ES-I3 (cell line): Measurements from ENCODE around the gene SMIM15.
A peak's percentile ranks its signal among the peaks of the same experiment; 100 is the strongest.
"Not testable (repeated sequence)": the region's sequence is repeated elsewhere in the genome, so short reads cannot be mapped to it uniquely, and the experiment has no call there.

ENCODE experiments used
- H3K36me3 ChIP-seq: 2 replicates; pipeline ENCODE4 v1.6.1; 2013; ENCODE audit warnings: mild to moderate bottlenecking, low read length, control low read depth, moderate library complexity; ENCODE audit not compliant: insufficient read depth
- H3K4me1 ChIP-seq: 2 replicates; pipeline ENCODE4 v1.6.1; 2013; ENCODE audit warnings: mild to moderate bottlenecking, control low read depth, low read length; ENCODE audit not compliant: insufficient read depth
- H3K9ac ChIP-seq: 2 replicates; pipeline ENCODE4 v1.6.1; 2013; ENCODE audit warnings: low read depth, mild to moderate bottlenecking, low read length, moderate library complexity
- H3K9me3 ChIP-seq: 2 replicates; pipeline ENCODE4 v1.6.1; 2013; ENCODE audit warnings: mild to moderate bottlenecking, low read length, moderate library complexity; ENCODE audit not compliant: control insufficient read depth, insufficient read depth

Gene SMIM15, protein sequence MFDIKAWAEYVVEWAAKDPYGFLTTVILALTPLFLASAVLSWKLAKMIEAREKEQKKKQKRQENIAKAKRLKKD

DNA sequence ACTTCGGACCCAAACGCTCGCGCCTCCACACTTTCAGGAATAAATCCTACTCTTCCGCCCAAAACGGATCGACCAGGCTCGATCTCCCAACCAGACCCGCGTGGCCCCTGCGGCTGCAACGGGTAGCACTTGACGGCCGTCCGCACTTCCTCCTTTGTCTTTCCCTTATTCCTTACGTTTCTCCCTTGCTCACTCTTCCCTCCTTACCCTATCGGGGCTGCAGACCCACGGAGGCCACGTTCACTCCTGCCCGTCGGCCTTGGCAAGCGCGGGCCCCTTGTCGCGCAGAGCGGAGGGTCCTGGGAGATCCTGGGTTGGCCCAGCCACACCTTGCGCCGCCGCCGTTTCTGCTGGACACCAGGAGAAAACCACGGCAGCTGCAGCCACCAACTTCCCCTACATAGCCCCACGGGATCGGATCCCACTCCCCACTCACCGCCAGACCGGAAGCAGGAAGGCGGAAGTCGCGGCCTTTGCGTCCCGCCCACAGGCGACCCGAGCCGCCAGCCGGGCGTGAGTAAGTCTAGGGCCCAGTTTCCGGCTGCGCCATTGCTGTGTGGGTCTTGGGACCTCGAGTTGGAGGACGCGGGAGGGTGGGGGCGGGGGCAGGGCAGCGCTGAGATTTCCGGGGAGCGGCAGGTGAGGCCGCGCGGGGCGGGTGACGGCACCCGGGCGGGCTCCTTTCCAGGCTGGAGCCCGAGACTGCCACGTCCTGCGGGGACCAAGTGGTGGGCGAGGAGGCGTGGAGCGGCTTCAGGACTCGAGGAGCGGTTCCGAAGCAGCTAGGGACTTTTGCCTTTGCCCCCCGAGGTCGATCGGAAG, at the start of gene SMIM15:
SMIM15 (minus strand) TSS at position 459 of the 822 bp plus-strand sequence. CDS start 2,297 bp downstream, outside the sequence.
- Histone ChIP-seq H3K36me3 (peaks cover 8% of the 10 kb centered on the region; the same call in 1 of the 2 replicates), H3K9me3 (no peaks in the 10 kb centered on the region; the same call in 1 of the 2 replicates), H3K4me1 (no peaks in the 10 kb centered on the region), H3K9ac (peak within 1 kb of the TSS; percentile 95)

DNA sequence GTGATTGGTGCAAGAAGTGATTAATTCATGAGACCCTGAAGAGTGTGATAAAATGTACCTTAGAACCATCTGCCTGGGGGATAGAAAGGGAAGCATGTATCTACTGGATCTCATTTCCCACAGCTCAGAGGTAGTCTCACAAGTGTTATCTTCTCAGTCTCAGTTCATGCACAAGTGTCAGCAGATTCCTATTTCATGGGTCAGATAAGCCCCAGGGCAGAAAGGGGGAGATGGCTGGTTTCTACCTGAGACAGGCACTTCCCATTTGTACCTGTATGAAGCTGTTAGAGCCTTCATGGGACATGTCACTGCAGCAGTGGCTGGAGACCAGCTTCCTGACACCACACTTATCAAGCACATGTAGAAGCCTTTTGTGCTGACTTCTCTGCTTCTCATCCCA, 45.6 kb upstream of the SMIM15 start:
- Histone ChIP-seq H3K36me3 (no peaks in the 10 kb centered on the region), H3K9ac (no peak overlapping the region), H3K9me3 (no peaks in the 10 kb centered on the region; the same call in 1 of the 2 replicates), H3K4me1 (no peaks in the 10 kb centered on the region)

DNA sequence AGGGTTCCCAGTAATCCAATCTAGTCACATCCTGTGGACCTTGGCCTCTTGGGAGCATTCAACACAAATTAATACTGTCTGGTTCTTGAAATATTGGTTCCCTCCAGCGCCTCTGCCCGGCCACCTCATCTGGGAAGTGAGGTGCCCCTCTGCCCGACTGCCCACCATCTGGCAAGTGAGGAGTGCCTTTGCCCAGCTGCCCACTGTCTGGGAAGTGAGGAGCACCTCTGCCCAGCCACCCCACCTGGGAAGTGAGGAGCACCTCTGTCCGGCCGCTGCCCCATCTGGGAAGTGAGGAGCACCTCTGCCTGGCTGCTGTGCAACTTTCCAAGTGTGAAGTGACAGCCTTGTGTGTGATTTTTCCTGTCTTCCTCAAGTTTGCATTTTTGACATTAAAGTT, 42.7 kb upstream of the SMIM15 start:
- Histone ChIP-seq H3K9ac (no peak overlapping the region), H3K4me1 (no peaks in the 10 kb centered on the region), H3K36me3 (no peaks in the 10 kb centered on the region), H3K9me3 (no peaks in the 10 kb centered on the region; the same call in 1 of the 2 replicates)

DNA sequence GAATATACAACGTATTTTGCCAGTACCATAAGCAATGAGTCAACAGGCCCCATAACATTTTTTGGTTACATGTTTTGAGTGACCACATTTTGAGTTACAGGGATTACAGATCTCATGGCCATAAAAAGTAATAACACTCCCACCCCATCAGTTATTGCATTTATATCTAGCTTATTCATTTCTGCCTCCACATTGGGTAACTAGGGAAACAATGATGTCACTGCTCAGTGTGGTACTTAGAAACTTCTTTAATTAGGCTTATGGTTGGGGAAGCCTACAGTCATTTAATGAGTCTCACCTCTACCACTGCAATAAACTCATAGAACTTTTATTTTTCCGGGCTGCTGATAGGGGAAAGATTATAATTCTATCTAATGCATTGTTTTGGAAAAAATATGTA, 39.9 kb upstream of the SMIM15 start:
- H3K4me1 ChIP-seq, result no peaks in the 10 kb centered on the region
- H3K36me3 ChIP-seq, result no peaks in the 10 kb centered on the region
- H3K9ac ChIP-seq, result no peak overlapping the region
- no peaks in the 10 kb centered on the region; the same call in 1 of the 2 replicates for H3K9me3 ChIP-seq

GRCh38 chr5:61200582-61201155, 38.4 kb upstream of the SMIM15 start:
- no peaks in the 10 kb centered on the region for H3K4me1 ChIP-seq
- H3K9ac ChIP-seq, result no peak overlapping the region
- H3K36me3 ChIP-seq, result no peaks in the 10 kb centered on the region
- no peaks in the 10 kb centered on the region; the same call in 1 of the 2 replicates for H3K9me3 ChIP-seq

DNA sequence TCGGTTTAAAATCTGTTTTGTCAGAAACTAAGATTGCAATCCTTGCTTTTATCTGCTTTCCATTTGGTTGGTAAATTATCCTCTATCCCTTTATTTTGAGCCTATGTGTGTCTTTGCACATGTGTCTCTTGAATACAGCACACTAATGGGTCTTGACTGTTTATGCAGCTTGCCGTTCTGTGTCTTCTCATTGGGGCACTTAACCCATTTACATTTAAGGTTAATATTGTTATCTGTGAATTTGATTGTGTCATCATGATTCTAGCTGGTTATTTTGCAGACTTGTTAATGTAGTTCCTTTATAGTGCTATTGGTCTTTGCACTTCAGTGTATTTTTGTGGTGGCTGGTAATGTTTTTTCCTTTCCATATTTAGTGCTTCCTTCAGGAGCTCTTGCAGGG, 36.3 kb upstream of the SMIM15 start:
- no peaks in the 10 kb centered on the region for H3K36me3 ChIP-seq
- H3K9ac ChIP-seq, result no peak overlapping the region

GRCh38 chr5:61187826-61188225, 25.6 kb upstream of the SMIM15 start:
- H3K36me3 ChIP-seq, H3K9me3 ChIP-seq, H3K9ac ChIP-seq: not testable (repeated sequence)
- H3K4me1 ChIP-seq, result peaks cover 10% of the 10 kb centered on the region; the same call in 1 of the 2 replicates

More for the DNA sequence above, 36.3 kb upstream of the SMIM15 start:
- Histone ChIP-seq H3K4me1 (no peaks in the 10 kb centered on the region), H3K9me3 (no peaks in the 10 kb centered on the region)

DNA sequence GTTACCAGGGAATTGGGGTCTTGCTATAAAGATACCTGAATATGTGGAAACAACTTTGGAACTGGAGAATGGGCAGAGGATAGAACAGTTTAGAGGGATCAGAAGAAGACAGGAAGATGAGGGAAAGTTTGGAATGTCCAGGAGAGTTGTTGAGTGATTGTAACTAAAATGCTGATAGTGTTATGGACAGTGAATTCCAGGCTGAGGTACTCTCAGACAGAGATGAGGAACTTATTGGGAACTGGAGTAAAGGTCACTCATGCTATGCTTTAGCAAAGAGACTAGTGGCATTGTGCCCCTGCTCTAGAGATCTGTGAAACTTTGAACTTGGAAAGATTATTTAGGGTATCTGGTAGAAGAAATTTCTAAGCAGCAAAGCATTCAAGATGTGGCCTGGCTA, 25.1 kb upstream of the SMIM15 start:
- peaks cover 10% of the 10 kb centered on the region; the same call in 1 of the 2 replicates for H3K4me1 ChIP-seq
- not testable (repeated sequence) for H3K36me3 ChIP-seq, H3K9ac ChIP-seq, H3K9me3 ChIP-seq

DNA sequence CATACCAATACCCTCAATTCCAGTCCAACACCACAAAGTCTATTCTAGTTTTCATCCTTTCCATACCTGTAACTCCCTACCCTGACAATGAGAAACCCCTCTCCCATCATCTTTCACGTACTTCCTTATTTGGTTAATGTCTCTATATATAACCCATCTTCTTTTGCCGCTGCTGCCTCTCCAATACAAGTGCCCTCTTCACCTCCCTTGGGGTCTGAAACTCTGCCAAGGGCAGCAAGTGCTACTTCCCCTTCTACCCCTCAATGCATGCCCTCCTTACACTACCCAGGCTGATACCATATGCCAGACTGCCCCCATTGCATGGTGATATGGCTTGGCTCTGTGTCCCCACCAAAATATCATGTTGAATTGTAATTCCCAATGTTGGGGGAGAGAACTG, 24.4 kb upstream of the SMIM15 start:
- H3K4me1 ChIP-seq, result peaks cover 10% of the 10 kb centered on the region; the same call in 1 of the 2 replicates
- no peaks in the 10 kb centered on the region for H3K36me3 ChIP-seq
- no peaks in the 10 kb centered on the region for H3K9me3 ChIP-seq
- no peak overlapping the region for H3K9ac ChIP-seq

GRCh38 chr5:61184708-61185107, 22.4 kb upstream of the SMIM15 start:
- no peak overlapping the region for H3K9ac ChIP-seq
- H3K4me1 ChIP-seq, result peaks cover 10% of the 10 kb centered on the region; the same call in 1 of the 2 replicates
- H3K36me3 ChIP-seq, result no peaks in the 10 kb centered on the region
- no peaks in the 10 kb centered on the region for H3K9me3 ChIP-seq

- H3K9me3 ChIP-seq, result no peaks in the 10 kb centered on the region
- no peaks in the 10 kb centered on the region for H3K36me3 ChIP-seq
- peaks cover 10% of the 10 kb centered on the region; the same call in 1 of the 2 replicates for H3K4me1 ChIP-seq
- H3K9ac ChIP-seq, result no peak overlapping the region
Observed at GRCh38 chr5:61183538-61183937, 21.3 kb upstream of the SMIM15 start.

DNA sequence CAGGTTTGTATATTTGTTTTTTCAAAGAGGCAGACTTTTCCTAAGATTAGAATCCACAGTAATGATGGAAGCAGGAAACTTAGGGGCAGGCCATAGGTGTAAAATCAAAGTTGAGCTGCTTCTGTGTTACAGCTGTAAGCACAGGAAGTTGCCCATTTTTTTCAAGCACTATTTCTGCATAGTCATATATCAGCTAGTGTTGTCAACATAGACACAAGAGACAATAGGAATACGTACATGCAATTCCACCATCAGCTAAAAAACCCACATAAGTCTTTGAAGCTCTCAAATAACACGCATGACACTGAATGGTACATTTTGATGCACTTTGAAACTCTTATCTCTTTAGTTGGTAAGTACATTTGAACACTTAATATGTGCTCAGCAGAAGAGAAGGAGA, 20.2 kb upstream of the SMIM15 start:
- H3K36me3 ChIP-seq, result no peaks in the 10 kb centered on the region
- no peaks in the 10 kb centered on the region for H3K9me3 ChIP-seq
- H3K4me1 ChIP-seq, result peaks cover 4% of the 10 kb centered on the region; the same call in 1 of the 2 replicates
- H3K9ac ChIP-seq, result no peak overlapping the region

DNA sequence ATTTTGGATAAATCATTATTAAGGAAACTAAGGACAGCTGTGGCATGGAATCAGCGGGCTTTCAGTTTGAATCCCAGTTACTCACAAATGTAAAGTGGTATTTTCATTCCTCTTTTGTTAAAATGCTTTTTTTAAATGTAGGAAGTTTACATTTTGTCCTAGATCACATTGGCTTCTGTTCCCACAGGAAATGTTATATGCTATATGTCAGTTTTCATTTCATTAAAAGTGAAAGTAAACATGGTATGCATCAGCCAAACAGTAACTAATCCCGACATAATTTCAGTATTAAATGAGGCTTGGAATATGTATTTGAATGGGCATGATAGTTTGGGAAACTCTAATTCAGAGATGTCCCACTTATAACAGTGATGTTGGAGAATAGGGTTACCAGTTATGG, 18.6 kb upstream of the SMIM15 start:
- Histone ChIP-seq H3K9ac (no peak overlapping the region), H3K9me3 (no peaks in the 10 kb centered on the region), H3K36me3 (no peaks in the 10 kb centered on the region), H3K4me1 (no peaks in the 10 kb centered on the region)

DNA sequence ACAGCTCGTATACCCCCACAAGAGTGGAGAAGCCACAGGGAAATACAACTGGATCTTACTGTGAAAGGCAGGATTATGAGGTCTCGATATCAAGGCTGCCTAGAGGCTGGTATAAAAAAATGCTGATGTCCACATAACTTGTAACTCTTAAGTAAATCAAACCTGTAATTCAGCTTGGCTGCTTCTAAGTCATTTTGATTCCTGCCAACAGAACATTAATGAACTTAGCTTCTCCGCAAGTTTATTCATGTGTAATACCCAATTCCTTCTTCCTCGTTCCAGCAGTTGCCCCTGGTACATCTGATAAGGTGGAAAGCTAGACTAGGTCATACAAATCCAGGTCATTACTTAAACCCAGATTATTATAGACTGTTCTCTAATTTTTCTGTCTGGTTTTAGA, 16.4 kb upstream of the SMIM15 start:
- Histone ChIP-seq H3K9me3 (no peaks in the 10 kb centered on the region), H3K9ac (no peak overlapping the region), H3K4me1 (no peaks in the 10 kb centered on the region), H3K36me3 (no peaks in the 10 kb centered on the region)

- H3K36me3 ChIP-seq, result no peaks in the 10 kb centered on the region
Observed at GRCh38 chr5:61177716-61178115, 15.4 kb upstream of the SMIM15 start.

More at GRCh38 chr5:61177716-61178115, 15.4 kb upstream of the SMIM15 start:
- Histone ChIP-seq H3K4me1 (no peaks in the 10 kb centered on the region), H3K9me3 (no peaks in the 10 kb centered on the region), H3K9ac (no peak overlapping the region)
